Cardiac atrium fibroblast (primary cell): ENCODE data around the gene MTCH2. TPM values are rescaled to one million over a fixed set of nuclear protein-coding genes. Genes with fewer than 3 reads are reported as not detected.

Experiments
- total RNA-seq: library from RNA; depleted of rRNA; stranded (reverse); fragments of >200 nt; gene quantifications from 2 replicates; pipeline ENCODE4 v1.2.3, GENCODE V29; 2015

Gene MTCH2
- total RNA-seq: 65.9 and 88.0 TPM in 2 replicates

GRCh38 chr11:47642099-47642855 lies at the start of gene MTCH2:
TSS of gene MTCH2 (minus strand) at chr11:47642559. CDS start at chr11:47642465, 94 bp downstream.

GRCh38 chr11:47593934-47594855 lies 48.2 kb downstream of the MTCH2 start, which contains the start of gene C1QTNF4:
TSS of gene C1QTNF4 (minus strand) at chr11:47594411. CDS start at chr11:47590810, 3,601 bp downstream.

GRCh38 chr11:47586098-47586855 lies 56.1 kb downstream of the MTCH2 start, which contains the start of gene FAM180B:
TSS of gene FAM180B (plus strand) at chr11:47586678. CDS start at chr11:47586769, 91 bp downstream.

GRCh38 chr11:47578524-47579494 lies 63.5 kb downstream of the MTCH2 start, which contains the start of the genes KBTBD4 and NDUFS3:
TSS of gene KBTBD4 (minus strand) at chr11:47578970. CDS start at chr11:47578951, 19 bp downstream.
TSS of gene NDUFS3 (plus strand) at chr11:47579074. CDS start at chr11:47579092, 18 bp downstream.

Other genes with a start within 250 kb of the MTCH2 start
- gene SLC39A13, start 234.0 kb downstream of the MTCH2 start, total RNA-seq: 141 and 145 TPM in 2 replicates
- 117 and 138 TPM in 2 replicates for gene PSMC3, start 216.1 kb downstream of the MTCH2 start, total RNA-seq
- not detected in 2 replicates for gene RAPSN, start 193.4 kb downstream of the MTCH2 start, total RNA-seq
- 37.0 and 48.4 TPM in 2 replicates for gene CELF1, start 89.4 kb downstream of the MTCH2 start, total RNA-seq
- gene PTPMT1, start 77.0 kb downstream of the MTCH2 start, total RNA-seq: 70.0 and 90.8 TPM in 2 replicates
- 10.8 and 18.8 TPM in 2 replicates for gene KBTBD4, start 63.6 kb downstream of the MTCH2 start, total RNA-seq
- 53.8 and 68.5 TPM in 2 replicates for gene NDUFS3, start 63.5 kb downstream of the MTCH2 start, total RNA-seq
- gene FAM180B, start 55.9 kb downstream of the MTCH2 start, total RNA-seq: not detected in 2 replicates
- gene C1QTNF4, start 48.1 kb downstream of the MTCH2 start, total RNA-seq: 0.16 and 0.90 TPM in 2 replicates
- gene AGBL2, start 72.8 kb upstream of the MTCH2 start, total RNA-seq: 1.6 TPM in 1 of 2 replicates, not detected in the other
- gene FNBP4, start 124.8 kb upstream of the MTCH2 start, total RNA-seq: 22.8 and 79.3 TPM in 2 replicates
- 10.3 and 16.8 TPM in 2 replicates for gene NUP160, start 205.8 kb upstream of the MTCH2 start, total RNA-seq